HG03097 (cell line): ENCODE measurements around the gene SLC45A3.
"Not testable (repeated sequence)": the region's sequence is repeated elsewhere in the genome, so short reads cannot be mapped to it uniquely, and the experiment has no call there.

Experiments
- ATAC-seq: cut with Tn5 transposase; IDR thresholded peaks from one replicate; pipeline ENCODE4 v1.9.1; 2021; ENCODE audit not compliant: unreplicated experiment, low FRiP score

SLC45A3 gene, protein sequence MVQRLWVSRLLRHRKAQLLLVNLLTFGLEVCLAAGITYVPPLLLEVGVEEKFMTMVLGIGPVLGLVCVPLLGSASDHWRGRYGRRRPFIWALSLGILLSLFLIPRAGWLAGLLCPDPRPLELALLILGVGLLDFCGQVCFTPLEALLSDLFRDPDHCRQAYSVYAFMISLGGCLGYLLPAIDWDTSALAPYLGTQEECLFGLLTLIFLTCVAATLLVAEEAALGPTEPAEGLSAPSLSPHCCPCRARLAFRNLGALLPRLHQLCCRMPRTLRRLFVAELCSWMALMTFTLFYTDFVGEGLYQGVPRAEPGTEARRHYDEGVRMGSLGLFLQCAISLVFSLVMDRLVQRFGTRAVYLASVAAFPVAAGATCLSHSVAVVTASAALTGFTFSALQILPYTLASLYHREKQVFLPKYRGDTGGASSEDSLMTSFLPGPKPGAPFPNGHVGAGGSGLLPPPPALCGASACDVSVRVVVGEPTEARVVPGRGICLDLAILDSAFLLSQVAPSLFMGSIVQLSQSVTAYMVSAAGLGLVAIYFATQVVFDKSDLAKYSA

DNA sequence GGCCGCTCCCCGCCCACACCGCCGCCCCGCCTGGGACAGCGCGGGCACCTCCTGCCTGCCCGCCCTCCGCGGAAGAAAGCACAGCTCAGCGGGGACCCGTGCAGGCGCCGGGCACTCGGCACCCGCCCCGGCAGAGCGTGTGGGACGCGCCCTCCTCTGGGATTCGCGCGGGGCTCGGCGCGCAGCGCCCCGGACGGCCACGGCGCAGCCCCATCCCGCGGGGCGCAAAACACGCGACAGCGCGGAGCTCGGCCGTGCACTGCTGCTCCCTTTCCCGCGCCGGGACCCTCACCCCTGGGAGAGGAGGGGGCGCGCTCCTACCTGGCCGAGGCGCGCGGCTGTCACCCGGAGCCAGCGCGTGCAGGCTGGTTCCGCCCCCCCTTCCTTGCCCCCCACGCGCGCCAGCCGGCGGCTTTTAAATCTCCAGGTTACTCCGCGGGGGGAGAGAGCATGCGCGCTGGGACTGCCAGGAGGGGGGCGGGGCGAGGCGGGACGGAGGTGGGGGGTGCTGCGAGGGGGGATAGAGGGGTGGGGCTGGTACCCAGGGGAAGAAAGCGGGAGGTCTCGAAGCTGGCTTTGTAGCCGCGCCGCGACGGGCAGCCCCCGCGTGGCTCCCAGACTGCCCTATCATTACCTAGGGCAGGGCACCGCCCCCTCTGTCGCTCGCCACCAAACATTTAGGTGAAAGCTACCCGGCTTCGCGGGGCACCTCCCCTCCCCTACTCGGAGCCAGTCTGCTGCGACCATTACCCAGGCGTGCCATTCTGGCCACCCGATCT is at the start of gene SLC45A3:
TSS of gene SLC45A3 (minus strand) at position 437 of the 779 bp plus-strand sequence. CDS start 15,853 bp downstream, outside the sequence.
- ATAC-seq, result no peak

DNA sequence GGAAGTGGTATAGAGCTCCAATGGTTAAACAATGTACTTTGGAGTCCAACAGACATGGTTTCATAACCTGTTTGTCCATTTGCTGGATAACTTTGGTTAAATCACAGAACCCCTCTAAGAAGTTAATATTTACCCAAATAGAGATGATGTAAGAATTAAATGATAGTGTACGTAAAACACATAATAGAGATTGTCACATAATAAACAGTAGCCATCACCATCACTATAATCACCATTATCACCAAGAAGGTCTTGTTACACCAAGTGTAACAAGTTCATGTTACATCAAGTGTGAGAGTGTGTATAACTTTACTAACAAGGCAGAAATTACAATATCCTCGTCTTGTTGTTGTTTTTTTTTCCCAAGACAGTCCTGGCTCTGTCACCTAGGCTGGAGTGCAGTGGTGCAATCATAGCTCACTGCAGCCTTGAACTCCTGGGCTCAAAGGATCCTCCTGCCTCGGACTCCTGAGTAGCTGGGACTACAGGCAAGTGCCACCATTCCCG is 46.4 kb upstream of the SLC45A3 start:
- no peak for ATAC-seq

DNA sequence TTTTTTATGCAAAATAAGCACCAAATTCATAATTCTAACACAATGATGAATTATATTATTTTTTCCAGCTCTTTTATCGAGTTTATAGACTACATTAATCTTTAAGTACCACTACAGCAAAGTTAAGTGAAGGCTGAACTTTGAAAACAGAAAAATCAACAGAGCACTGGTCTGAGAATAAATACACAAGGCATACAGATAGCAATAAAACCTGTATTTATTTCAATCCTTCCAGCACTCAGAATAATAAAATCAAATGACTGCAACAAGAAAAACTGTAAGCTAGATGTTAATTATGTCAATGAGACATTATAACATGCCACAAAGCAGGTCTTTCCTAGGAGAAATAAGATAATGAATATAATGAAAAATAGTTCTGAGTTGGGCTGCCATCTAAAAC is 45.2 kb upstream of the SLC45A3 start:
- ATAC-seq, result no peak

GRCh38 chr1:205720740-205721139 is 40.4 kb upstream of the SLC45A3 start:
- ATAC-seq, result not testable (repeated sequence)

- no peak for ATAC-seq
Observed at GRCh38 chr1:205719762-205720161, 39.5 kb upstream of the SLC45A3 start.

DNA sequence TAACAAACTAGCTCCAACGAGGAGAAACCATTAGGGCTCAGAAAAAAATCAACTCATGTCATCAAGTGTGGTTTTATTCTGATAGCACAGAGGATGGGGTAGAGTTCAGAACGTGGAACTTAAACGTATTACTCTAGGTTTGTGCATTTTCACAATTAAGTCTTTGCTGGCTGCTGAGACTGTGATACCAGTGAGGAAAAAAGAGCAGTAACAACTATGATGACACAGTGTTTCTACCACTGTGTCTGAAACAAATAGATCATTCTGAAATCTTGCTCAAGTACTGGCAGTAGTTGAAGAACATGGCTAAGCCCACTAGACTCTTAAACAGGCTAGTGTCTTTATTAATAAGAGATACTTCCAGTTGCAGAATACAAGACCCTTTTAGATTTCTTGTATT is 38.7 kb upstream of the SLC45A3 start:
- no peak for ATAC-seq

DNA sequence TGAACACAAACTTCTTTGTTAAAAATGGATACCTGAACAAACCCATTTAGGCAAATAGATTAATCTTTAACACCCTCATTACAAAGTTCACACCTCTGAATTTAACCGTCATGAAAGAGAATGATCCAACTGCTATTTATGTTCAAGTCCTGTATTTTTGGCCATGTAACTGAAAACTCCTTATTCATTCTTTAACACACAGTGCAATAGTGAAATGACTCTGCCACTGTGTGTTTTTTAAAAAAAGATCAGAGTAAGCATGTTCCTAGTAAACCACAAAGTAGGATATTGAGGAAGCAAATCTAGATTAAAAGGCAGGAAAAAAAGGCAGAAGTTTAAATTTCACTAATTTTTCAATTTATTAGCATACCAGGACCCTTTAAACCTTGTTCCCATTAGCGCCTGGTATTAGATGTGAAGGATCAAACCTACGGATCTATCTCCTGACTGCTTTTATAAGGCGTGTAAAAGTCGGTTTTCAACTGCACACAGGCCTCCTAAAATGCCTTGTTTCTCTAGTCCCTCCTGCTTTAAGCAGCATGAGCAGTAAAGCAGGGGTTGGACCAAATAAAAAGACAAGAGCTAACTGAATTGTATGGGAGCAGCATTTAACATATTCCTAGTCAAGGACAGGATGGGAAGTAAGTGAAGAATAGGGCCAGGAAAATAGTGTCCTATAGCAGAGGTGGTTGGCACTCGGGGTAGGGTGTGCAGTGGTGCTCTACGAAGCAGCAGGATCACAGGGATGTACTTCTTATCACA is 36.2 kb upstream of the SLC45A3 start:
- no peak for ATAC-seq

DNA sequence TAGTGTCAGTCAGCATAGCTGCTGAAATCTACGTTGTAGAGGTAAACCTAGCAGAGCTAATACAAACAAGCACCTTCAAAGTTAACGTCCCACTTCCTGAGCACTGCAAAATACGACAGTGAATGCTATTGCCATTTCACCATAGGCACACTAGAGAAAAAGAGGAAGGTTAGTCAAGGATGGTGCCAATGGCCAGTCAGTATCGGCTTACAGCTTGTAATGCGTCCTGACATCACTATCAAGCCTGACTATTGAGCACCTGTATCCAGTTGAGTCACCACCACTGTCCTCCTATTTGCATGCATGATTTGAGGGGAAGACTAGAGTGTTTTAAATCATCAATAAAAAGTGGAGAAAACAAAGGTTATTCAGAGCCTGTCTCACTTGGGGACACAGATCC is 35.3 kb upstream of the SLC45A3 start:
- no peak for ATAC-seq

DNA sequence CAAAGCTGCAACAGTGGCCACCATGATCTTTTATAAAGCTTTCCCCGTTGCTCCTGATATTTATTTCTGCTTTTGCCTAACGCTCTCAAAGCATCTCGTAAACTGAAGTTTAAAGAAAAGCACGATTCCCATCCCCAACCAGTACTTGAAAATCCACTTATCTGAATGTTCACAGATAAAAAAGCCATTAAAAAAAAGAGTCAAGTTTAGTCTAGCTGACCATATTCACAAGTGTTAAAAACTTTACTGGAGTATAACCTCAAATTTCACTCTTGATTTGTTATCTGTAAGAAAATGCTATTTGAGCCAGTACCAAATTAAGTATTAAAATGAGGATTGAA is 34.6 kb upstream of the SLC45A3 start:
- ATAC-seq, result no peak

GRCh38 chr1:205714190-205714905 is 34.0 kb upstream of the SLC45A3 start:
- ATAC-seq, result no peak

DNA sequence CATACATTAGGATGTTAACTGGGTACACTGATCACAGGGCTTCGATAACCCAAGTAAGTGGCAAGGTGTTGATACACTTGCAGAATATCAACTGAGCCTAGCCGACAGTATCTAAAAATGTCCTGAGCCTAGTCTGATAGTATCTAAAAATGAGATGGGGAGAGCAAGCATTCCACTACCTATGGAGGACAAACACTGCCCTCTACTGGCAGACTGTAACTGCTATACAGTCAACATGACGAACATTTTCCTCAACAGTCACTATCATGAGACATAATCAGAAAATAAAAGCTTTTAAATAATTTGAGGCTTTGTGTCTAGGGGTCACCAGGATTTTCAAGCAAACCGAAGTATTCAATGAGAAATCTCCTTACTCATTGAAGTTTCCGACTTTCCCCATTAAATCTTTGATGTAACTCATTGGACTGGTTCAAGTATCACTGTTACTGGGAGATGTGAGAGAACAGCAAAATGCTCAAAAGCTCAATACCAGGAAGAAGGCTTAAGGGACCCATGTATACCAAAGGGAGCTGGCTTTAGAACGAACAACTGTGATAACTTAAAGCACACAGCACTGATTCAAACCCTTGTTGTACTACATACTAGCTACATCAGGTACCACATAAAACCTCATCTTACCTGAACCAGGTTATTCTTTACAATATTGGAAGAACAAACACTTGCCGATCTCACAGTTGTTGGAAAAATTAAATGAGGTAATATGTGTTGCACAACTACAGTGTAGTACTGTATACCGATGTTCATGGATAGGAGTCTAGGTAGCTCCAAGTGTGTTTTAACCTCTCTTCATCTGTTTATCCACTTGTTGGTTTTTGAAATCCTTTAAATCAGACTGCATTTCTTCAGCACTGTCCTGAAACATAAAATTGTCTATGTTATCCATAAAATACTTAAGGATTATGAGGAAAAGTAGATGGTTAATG is 31.1 kb upstream of the SLC45A3 start:
- peak; percentile 54 for ATAC-seq

DNA sequence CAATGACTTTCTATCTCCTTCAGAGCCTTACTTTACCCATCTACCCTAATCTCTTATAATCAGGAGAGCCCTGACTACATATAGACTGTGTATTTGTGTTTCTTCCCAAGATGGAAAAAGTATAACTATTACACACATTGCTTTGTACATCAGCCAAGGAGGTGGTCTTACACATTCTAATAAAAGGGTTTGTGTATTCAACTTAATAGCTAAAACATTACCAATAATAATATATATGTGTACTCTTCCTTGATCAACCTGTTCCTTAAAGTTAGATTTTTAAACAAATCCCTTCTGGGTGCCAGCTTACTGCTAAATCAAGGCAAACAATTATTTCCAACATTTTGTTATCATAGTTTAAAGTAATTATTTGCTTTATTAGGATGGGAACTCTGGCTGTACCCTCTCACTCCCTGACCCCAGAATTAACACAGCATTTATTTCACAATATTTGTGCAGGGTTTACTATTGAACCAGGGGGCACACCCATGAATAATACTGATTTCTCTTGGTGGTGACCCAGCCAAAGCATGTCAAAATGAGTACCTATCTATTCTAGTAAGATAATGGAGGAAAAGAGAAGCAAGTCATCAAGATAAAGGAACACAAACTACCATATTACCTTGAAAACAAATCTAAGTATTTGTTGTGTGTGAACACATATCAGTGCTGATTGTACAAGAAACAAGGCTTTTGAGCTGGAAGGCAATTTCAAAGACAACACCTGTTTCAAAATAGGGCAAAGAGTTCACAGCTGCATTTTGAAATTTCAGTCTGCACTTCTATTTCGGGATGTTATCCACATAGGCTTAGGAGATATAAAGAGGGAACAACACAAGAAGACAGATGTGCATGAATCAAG is 30.1 kb upstream of the SLC45A3 start:
- no peak for ATAC-seq

GRCh38 chr1:205709640-205710039 is 29.3 kb upstream of the SLC45A3 start:
- ATAC-seq, result no peak

DNA sequence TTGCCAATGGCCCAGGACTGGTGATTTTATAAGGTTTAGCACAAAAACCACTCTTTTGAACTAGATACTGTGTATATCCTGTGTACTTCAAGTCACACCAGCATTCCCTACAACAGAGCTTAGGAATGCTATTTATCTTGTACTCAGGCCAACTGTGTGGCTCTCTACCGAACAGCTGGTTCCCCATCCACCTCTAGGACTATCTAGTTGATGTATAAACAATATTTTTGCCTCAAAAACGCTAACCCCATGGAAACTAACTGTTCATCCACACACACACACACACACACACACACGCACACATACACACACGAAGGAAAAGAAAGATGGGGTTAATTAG is 28.7 kb upstream of the SLC45A3 start:
- ATAC-seq, result no peak

DNA sequence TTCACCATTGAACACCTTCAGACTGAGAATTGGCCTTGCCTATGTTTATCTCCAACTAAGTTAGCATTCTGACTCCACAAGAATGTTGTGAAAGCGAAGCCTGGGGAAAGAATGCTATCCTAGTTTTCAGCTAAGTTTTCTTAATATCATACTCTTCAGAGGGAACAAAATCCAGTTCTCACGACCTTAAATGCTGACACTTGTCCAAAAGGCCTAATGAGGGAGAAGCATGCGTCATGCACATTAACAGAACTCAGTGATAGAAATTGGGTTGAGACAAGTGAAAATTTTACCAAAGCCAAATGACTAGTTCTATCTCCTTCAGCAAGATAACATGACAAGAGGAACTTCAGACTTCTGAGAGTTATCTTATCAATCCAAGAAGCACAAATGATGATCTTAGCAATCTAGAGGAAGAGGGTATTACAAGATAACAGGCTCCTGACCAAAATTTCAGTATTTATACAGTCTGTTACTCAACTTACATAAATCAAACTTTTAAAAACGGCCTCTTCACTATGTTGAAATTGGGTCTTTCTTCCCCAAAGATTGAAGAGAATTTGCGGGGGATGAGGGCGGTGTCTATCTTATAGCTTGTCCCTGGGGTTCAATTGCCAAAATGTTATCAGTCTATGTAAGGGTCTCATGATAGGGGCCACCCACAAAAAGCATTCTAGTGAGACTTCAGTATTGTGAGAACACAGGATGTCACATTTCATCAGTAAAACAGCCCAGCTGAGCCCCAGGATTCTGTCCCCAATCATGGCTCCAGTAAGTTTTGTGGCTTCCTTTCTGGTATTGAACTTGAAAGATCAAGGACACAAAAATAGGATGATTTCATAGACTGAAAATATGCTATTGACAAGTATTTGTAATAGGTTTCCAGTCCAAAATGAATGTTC is 26.5 kb upstream of the SLC45A3 start:
- ATAC-seq, result no peak

DNA sequence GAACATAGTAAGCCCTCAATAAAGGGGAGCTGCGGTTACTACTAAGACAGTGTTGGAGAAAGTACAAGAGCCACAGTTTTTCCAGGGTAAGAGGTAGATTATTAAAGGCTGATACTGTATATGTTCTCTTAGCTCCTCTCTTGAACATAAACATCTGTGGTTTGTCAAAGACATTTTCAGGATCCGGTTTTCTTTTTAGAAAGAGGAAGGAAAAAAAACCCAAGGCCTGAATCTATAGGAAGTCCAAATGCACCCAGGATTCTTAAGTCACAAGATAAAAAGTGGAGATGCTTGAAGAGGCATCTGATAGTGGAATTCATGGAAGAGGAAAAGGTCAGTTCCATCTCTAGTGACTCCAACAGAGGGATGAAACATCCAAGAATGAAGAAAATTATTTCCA is 24.6 kb upstream of the SLC45A3 start:
- ATAC-seq, result no peak

DNA sequence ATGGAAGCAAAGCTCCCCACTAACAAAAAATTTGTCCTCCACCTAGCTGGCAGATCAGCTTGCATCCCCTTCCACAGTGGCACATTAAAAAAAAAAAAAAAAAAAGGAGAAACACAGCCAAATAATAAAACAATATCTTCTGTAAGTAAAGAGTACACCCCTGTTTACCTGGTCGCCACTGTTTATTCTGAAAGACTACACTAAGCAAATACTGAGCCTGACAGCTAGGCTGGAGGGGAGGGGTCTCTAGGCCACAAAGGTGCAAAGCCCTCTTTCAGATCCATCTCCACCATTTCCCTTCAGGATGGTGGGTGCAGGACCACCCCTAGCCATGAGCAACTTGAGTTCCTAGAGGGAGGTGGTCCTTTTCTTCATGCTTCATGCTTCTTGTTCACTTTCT is 22.8 kb upstream of the SLC45A3 start:
- ATAC-seq, result no peak
